Adrenal gland (tissue), 5 donors: ENCODE measurements around the gene YJEFN3.

Experiments used
- POLR2A ChIP-seq, 2 donors: fragments of 450-650 bp; IDR thresholded peaks; one replicate each; pipeline ENCODE4 v1.6.1; 2017; ENCODE audit warnings: antibody characterized with exemption in 2 of 2, mild to moderate bottlenecking in 2 of 2, moderate library complexity in 1 of 2
- TF ChIP-seq, protein P1 (sequence below), 6 experiments: fragments of 450-650 bp in 4 of 6; fragments of 200-600 bp in 2 of 6; sonication (generic) in 1 of 6; IDR thresholded peaks; 1 replicate in 5 of 6; 2 replicates in 1 of 6; pipeline versions ENCODE4 v1.5.1 to v1.8.0; 2016 to 2021; ENCODE audit warnings: antibody characterized with exemption in 6 of 6, mild to moderate bottlenecking in 2 of 6, moderate library complexity in 1 of 6
- donor health status: DM: no; HTN: no; CAD: no.

DNA sequence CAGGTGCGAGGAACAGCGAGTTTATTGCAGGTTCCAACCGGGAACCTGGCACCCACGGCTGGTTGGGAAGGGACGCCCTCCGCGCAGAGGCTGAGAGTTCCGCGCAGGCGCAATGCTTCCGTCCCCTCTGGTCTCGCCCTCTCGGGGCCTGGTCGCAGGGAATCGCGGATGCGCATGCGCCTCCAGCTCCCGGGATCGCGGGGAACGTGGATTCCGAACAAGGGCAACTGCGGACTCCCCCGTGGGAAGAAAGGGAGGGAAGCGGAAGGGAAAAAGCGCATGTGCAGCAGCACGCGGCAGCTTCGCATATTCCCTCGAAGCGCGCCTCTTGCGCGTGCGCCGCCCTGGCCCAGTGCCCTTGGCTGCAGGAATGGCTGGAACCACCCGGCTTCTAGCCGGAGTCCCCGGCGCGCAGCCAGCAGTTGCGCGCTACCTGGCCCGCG lies 14.5 kb upstream of the YJEFN3 start:
- TF ChIP-seq, protein P1, sequence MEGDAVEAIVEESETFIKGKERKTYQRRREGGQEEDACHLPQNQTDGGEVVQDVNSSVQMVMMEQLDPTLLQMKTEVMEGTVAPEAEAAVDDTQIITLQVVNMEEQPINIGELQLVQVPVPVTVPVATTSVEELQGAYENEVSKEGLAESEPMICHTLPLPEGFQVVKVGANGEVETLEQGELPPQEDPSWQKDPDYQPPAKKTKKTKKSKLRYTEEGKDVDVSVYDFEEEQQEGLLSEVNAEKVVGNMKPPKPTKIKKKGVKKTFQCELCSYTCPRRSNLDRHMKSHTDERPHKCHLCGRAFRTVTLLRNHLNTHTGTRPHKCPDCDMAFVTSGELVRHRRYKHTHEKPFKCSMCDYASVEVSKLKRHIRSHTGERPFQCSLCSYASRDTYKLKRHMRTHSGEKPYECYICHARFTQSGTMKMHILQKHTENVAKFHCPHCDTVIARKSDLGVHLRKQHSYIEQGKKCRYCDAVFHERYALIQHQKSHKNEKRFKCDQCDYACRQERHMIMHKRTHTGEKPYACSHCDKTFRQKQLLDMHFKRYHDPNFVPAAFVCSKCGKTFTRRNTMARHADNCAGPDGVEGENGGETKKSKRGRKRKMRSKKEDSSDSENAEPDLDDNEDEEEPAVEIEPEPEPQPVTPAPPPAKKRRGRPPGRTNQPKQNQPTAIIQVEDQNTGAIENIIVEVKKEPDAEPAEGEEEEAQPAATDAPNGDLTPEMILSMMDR (IDR thresholded peaks at IDR 0.05) = no peak
- TF ChIP-seq POLR2A (IDR thresholded peaks at IDR 0.05) = no peak
